SK-N-SH treated with all-trans-retinoic acid at 6 μM for 48 hours (cell line): Measurements from ENCODE around the gene WFS1.
A peak's percentile ranks its signal among the peaks of the same experiment; 100 is the strongest.

Experiments
- ATAC-seq: fragments of 200-7000 bp; cut with Tn5 transposase; 3 replicates; pipeline ENCODE4 v1.9.1; 2020; ENCODE audit warnings: mild to moderate bottlenecking, moderate library complexity
- ARNTL ChIP-seq: fragments of 450-650 bp; formaldehyde crosslinking; IDR thresholded peaks from 2 replicates; pipeline ENCODE4 v1.5.0; 2020; ENCODE audit warnings: low read depth, mild to moderate bottlenecking, moderate library complexity, borderline replicate concordance
- BACH2 ChIP-seq: fragments of 250-450 bp; sonication (Bioruptor Pico); IDR thresholded peaks from 2 replicates; pipeline ENCODE4 v1.9.0; 2021; ENCODE audit warnings: mild to moderate bottlenecking, borderline replicate concordance
- CSDC2 ChIP-seq: fragments of 250-450 bp; sonication (Bioruptor Pico); IDR thresholded peaks from 2 replicates; pipeline ENCODE4 v1.5.0; 2020; ENCODE audit warnings: mild to moderate bottlenecking, moderate library complexity
- ESRRG ChIP-seq: fragments of 250-450 bp; sonication (Bioruptor Pico); IDR thresholded peaks from 2 replicates; pipeline ENCODE4 v1.6.1; 2021; ENCODE audit warnings: mild to moderate bottlenecking
- GLIS3 ChIP-seq: fragments of 250-450 bp; sonication (Bioruptor Pico); IDR thresholded peaks from 2 replicates; pipeline ENCODE4 v1.5.0; 2020; ENCODE audit warnings: mild to moderate bottlenecking, moderate library complexity
- ISL1 ChIP-seq: fragments of 250-450 bp; sonication (Bioruptor Pico); IDR thresholded peaks from 2 replicates; pipeline ENCODE4 v2.1.2; 2022; ENCODE audit warnings: mild to moderate bottlenecking, moderate library complexity
- OSR1 ChIP-seq: fragments of 250-450 bp; sonication (Bioruptor Pico); IDR thresholded peaks from 2 replicates; pipeline ENCODE4 v1.8.0; 2022; ENCODE audit warnings: moderate library complexity, mild to moderate bottlenecking, inconsistent platforms
- RARB ChIP-seq: fragments of 250-450 bp; sonication (Bioruptor Pico); IDR thresholded peaks from 2 replicates; pipeline ENCODE4 v1.8.0; 2021; ENCODE audit warnings: mild to moderate bottlenecking, moderate library complexity
- SNAI2 ChIP-seq: fragments of 250-450 bp; sonication (Bioruptor Pico); IDR thresholded peaks from 2 replicates; pipeline ENCODE4 v1.5.0; 2020; ENCODE audit warnings: mild to moderate bottlenecking, moderate library complexity
- TCF4 ChIP-seq: fragments of 250-450 bp; sonication (Bioruptor Pico); IDR thresholded peaks from 2 replicates; pipeline ENCODE4 v1.8.0; 2021; ENCODE audit warnings: mild to moderate bottlenecking, moderate library complexity, borderline replicate concordance
- ZC3H10 ChIP-seq: fragments of 250-450 bp; sonication (Bioruptor Pico); IDR thresholded peaks from 2 replicates; pipeline ENCODE4 v1.5.1; 2021; ENCODE audit warnings: mild to moderate bottlenecking, moderate library complexity
- ZFP3 ChIP-seq: fragments of 250-450 bp; sonication (Bioruptor Pico); IDR thresholded peaks from 2 replicates; pipeline ENCODE4 v1.5.0; 2020; ENCODE audit warnings: mild to moderate bottlenecking, moderate library complexity
- ZFP30 ChIP-seq: fragments of 450-650 bp; formaldehyde crosslinking; IDR thresholded peaks from 2 replicates; pipeline ENCODE4 v1.5.0; 2022; ENCODE audit warnings: mild to moderate bottlenecking, moderate library complexity
- ZNF565 ChIP-seq: fragments of 450-650 bp; formaldehyde crosslinking; conservative IDR thresholded peaks from 2 replicates; pipeline ENCODE4 v1.5.0; 2020; ENCODE audit warnings: low read depth, mild to moderate bottlenecking, moderate library complexity
- ZNF70 ChIP-seq: fragments of 450-650 bp; formaldehyde crosslinking; IDR thresholded peaks from 2 replicates; pipeline ENCODE4 v1.5.0; 2020; ENCODE audit warnings: mild to moderate bottlenecking, moderate library complexity
- ZNF8 ChIP-seq: fragments of 450-650 bp; formaldehyde crosslinking; IDR thresholded peaks from 2 replicates; pipeline ENCODE4 v1.5.0; 2020; ENCODE audit warnings: mild to moderate bottlenecking, moderate library complexity
- TF ChIP-seq, protein P1 (sequence below): fragments of 250-450 bp; sonication (Bioruptor Pico); IDR thresholded peaks from 2 replicates; pipeline ENCODE4 v1.8.0; 2020; ENCODE audit warnings: mild to moderate bottlenecking, moderate library complexity, borderline replicate concordance
- TF ChIP-seq, protein P2 (sequence below): fragments of 250-450 bp; sonication (Bioruptor Pico); IDR thresholded peaks from 2 replicates; pipeline ENCODE4 v1.5.1; 2021; ENCODE audit warnings: mild to moderate bottlenecking, moderate library complexity
- TF ChIP-seq, protein P3 (sequence below): fragments of 250-450 bp; sonication (Bioruptor Pico); IDR thresholded peaks from 2 replicates; pipeline ENCODE4 v1.8.0; 2021; ENCODE audit warnings: low read depth, mild to moderate bottlenecking, moderate library complexity, borderline replicate concordance
- TF ChIP-seq, protein P4 (sequence below): fragments of 250-450 bp; sonication (Bioruptor Pico); IDR thresholded peaks from 2 replicates; pipeline ENCODE4 v1.5.1; 2020; ENCODE audit warnings: low read depth, mild to moderate bottlenecking, moderate library complexity
- TF ChIP-seq, protein P5 (sequence below): fragments of 250-450 bp; sonication (Bioruptor Pico); IDR thresholded peaks from 2 replicates; pipeline ENCODE4 v1.5.0; 2020; ENCODE audit warnings: mild to moderate bottlenecking, moderate library complexity

The WFS1 gene

GRCh38 chr4:6332042-6332668 is 62.5 kb downstream of the WFS1 start:
- ATAC-seq = 0 out of 3 replicates have a peak, but pooled peaks have one; percentile 9
- TF ChIP-seq TCF4 (CRISPR knock-in tag) (no peak), ESRRG (no peak), ZNF8 (CRISPR knock-in tag) (no peak)

GRCh38 chr4:6332669-6333050 is 63.0 kb downstream of the WFS1 start:
- TF ChIP-seq, protein P1, sequence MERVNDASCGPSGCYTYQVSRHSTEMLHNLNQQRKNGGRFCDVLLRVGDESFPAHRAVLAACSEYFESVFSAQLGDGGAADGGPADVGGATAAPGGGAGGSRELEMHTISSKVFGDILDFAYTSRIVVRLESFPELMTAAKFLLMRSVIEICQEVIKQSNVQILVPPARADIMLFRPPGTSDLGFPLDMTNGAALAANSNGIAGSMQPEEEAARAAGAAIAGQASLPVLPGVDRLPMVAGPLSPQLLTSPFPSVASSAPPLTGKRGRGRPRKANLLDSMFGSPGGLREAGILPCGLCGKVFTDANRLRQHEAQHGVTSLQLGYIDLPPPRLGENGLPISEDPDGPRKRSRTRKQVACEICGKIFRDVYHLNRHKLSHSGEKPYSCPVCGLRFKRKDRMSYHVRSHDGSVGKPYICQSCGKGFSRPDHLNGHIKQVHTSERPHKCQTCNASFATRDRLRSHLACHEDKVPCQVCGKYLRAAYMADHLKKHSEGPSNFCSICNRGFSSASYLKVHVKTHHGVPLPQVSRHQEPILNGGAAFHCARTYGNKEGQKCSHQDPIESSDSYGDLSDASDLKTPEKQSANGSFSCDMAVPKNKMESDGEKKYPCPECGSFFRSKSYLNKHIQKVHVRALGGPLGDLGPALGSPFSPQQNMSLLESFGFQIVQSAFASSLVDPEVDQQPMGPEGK (CRISPR knock-in tag) = no peak
- TF ChIP-seq ZFP3 (CRISPR knock-in tag) (no peak), ISL1 (no peak), GLIS3 (no peak), OSR1 (CRISPR knock-in tag) (no peak), TCF4 (CRISPR knock-in tag) (no peak), ZFP30 (no peak), RARB (CRISPR knock-in tag) (no peak), CSDC2 (CRISPR knock-in tag) (no peak), SNAI2 (CRISPR knock-in tag) (no peak), ZNF70 (CRISPR knock-in tag) (no peak), ZNF565 (CRISPR knock-in tag) (no peak), ESRRG (no peak), ZC3H10 (no peak), ARNTL (no peak), BACH2 (CRISPR knock-in tag) (no peak)
- TF ChIP-seq, protein P2, sequence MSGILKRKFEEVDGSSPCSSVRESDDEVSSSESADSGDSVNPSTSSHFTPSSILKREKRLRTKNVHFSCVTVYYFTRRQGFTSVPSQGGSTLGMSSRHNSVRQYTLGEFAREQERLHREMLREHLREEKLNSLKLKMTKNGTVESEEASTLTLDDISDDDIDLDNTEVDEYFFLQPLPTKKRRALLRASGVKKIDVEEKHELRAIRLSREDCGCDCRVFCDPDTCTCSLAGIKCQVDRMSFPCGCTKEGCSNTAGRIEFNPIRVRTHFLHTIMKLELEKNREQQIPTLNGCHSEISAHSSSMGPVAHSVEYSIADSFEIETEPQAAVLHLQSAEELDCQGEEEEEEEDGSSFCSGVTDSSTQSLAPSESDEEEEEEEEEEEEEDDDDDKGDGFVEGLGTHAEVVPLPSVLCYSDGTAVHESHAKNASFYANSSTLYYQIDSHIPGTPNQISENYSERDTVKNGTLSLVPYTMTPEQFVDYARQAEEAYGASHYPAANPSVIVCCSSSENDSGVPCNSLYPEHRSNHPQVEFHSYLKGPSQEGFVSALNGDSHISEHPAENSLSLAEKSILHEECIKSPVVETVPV (CRISPR knock-in tag) = no peak
- TF ChIP-seq, protein P3, sequence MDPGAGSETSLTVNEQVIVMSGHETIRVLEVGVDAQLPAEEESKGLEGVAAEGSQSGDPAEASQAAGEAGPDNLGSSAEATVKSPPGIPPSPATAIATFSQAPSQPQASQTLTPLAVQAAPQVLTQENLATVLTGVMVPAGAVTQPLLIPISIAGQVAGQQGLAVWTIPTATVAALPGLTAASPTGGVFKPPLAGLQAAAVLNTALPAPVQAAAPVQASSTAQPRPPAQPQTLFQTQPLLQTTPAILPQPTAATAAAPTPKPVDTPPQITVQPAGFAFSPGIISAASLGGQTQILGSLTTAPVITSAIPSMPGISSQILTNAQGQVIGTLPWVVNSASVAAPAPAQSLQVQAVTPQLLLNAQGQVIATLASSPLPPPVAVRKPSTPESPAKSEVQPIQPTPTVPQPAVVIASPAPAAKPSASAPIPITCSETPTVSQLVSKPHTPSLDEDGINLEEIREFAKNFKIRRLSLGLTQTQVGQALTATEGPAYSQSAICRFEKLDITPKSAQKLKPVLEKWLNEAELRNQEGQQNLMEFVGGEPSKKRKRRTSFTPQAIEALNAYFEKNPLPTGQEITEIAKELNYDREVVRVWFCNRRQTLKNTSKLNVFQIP (CRISPR knock-in tag) = no peak
- ATAC-seq = no peak

- ATAC-seq = no peak
- TF ChIP-seq ZC3H10 (no peak), GLIS3 (no peak), ZNF565 (CRISPR knock-in tag) (no peak), ZFP30 (no peak), ZFP3 (CRISPR knock-in tag) (no peak), CSDC2 (CRISPR knock-in tag) (no peak), ESRRG (no peak), OSR1 (CRISPR knock-in tag) (no peak), TCF4 (CRISPR knock-in tag) (no peak)
- TF ChIP-seq, protein P4, sequence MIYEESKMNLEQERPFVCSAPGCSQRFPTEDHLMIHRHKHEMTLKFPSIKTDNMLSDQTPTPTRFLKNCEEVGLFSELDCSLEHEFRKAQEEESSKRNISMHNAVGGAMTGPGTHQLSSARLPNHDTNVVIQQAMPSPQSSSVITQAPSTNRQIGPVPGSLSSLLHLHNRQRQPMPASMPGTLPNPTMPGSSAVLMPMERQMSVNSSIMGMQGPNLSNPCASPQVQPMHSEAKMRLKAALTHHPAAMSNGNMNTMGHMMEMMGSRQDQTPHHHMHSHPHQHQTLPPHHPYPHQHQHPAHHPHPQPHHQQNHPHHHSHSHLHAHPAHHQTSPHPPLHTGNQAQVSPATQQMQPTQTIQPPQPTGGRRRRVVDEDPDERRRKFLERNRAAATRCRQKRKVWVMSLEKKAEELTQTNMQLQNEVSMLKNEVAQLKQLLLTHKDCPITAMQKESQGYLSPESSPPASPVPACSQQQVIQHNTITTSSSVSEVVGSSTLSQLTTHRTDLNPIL (CRISPR knock-in tag) = no peak
- TF ChIP-seq, protein P3 (CRISPR knock-in tag) = no peak
- TF ChIP-seq, protein P1 (CRISPR knock-in tag) = no peak
- TF ChIP-seq, protein P2 (CRISPR knock-in tag) = no peak
- TF ChIP-seq, protein P5, sequence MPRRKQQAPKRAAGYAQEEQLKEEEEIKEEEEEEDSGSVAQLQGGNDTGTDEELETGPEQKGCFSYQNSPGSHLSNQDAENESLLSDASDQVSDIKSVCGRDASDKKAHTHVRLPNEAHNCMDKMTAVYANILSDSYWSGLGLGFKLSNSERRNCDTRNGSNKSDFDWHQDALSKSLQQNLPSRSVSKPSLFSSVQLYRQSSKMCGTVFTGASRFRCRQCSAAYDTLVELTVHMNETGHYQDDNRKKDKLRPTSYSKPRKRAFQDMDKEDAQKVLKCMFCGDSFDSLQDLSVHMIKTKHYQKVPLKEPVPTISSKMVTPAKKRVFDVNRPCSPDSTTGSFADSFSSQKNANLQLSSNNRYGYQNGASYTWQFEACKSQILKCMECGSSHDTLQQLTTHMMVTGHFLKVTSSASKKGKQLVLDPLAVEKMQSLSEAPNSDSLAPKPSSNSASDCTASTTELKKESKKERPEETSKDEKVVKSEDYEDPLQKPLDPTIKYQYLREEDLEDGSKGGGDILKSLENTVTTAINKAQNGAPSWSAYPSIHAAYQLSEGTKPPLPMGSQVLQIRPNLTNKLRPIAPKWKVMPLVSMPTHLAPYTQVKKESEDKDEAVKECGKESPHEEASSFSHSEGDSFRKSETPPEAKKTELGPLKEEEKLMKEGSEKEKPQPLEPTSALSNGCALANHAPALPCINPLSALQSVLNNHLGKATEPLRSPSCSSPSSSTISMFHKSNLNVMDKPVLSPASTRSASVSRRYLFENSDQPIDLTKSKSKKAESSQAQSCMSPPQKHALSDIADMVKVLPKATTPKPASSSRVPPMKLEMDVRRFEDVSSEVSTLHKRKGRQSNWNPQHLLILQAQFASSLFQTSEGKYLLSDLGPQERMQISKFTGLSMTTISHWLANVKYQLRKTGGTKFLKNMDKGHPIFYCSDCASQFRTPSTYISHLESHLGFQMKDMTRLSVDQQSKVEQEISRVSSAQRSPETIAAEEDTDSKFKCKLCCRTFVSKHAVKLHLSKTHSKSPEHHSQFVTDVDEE (CRISPR knock-in tag) = no peak
Measured at GRCh38 chr4:6333301-6334202, 63.9 kb downstream of the WFS1 start.
